Endothelial cell of umbilical vein (primary cell): ENCODE measurements around the gene ENOPH1. TPM values are rescaled to one million over a fixed set of nuclear protein-coding genes. Genes with fewer than 3 reads are reported as not detected.

Experiments used
- BruUV-seq: library from RNA; stranded (reverse); fragments of 400-500 nt; replicated peaks from 2 replicates; lab custom pipeline; 2021; lab: Mats Ljungman, UMichigan
- CTCF ChIA-PET: fragments of 300-600, 350-600 bp; sonication (Branson Sonifier 250); formaldehyde crosslinking; loops from one replicate; lab custom pipeline; 2021; ENCODE audit warnings: antibody characterized with exemption, inconsistent platforms; lab: Charles Lee
- POLR2A ChIA-PET: fragments of 300-600, 350-600 bp; sonication (Branson Sonifier 250); formaldehyde crosslinking; loops from one replicate; lab custom pipeline; 2021; ENCODE audit warnings: antibody characterized with exemption, inconsistent platforms; lab: Charles Lee
- DNase-seq: peaks from one replicate; pipeline ENCODE4 v3.0.0-alpha.2; 2011; ENCODE audit warnings: low read depth, low spot score
- FAIRE-seq: peaks from 2 replicates; lab custom pipeline; 2011; peaks lifted over from hg19 to GRCh38; lab: Jason Lieb, UNC
- H2AFZ ChIP-seq: 2 replicates; pipeline ENCODE4 v1.6.0; 2012; ENCODE audit warnings: low read depth, low read length, control low read depth, inconsistent platforms
- H3K27ac ChIP-seq: 2 replicates; pipeline ENCODE4 v1.5.1; 2011; ENCODE audit warnings: low read depth, mild to moderate bottlenecking, control low read depth, low read length, moderate library complexity; ENCODE audit not compliant: insufficient read depth
- H3K27me3 ChIP-seq, 2 experiments: 2 replicates each; pipeline versions ENCODE4 v1.6.0 to v1.6.1; 2011; ENCODE audit warnings: low read length in 2 of 2, mixed read lengths in 1 of 2; ENCODE audit not compliant: control insufficient read depth in 2 of 2, insufficient read depth in 2 of 2
- H3K36me3 ChIP-seq, 2 experiments: 2 replicates in 1 of 2; 3 replicates in 1 of 2; pipeline ENCODE4 v1.5.1; 2011; ENCODE audit warnings: low read length in 2 of 2, mild to moderate bottlenecking in 1 of 2, moderate library complexity in 1 of 2; ENCODE audit not compliant: control insufficient read depth in 2 of 2, insufficient read depth in 2 of 2; ENCODE audit errors: extremely low read depth in 1 of 2
- H3K4me1 ChIP-seq: 3 replicates; pipeline ENCODE4 v1.5.1; 2011; ENCODE audit warnings: mild to moderate bottlenecking, low read length; ENCODE audit not compliant: control insufficient read depth, insufficient read depth; ENCODE audit errors: extremely low read depth
- H3K4me2 ChIP-seq: 2 replicates; pipeline ENCODE4 v1.6.1; 2011; ENCODE audit warnings: low read length, control low read depth, mixed read lengths; ENCODE audit not compliant: insufficient read depth
- H3K4me3 ChIP-seq, 3 experiments: fragments of 200-600 bp in 1 of 3; sonication (generic), shearing (Covaris generic) in 1 of 3; replicated peaks in 1 of 3; 2 replicates each; pipeline ENCODE4 v1.5.1; 2011 to 2016; ENCODE audit warnings: control low read depth in 3 of 3, low read length in 3 of 3, mild to moderate bottlenecking in 2 of 3, inconsistent platforms in 1 of 3, low read depth in 1 of 3, moderate library complexity in 1 of 3; ENCODE audit not compliant: insufficient read depth in 1 of 3
- H3K79me2 ChIP-seq: 2 replicates; pipeline ENCODE4 v1.6.0; 2012; ENCODE audit warnings: low read length, inconsistent platforms; ENCODE audit not compliant: control insufficient read depth, insufficient read depth
- H3K9ac ChIP-seq: replicated peaks from 2 replicates; pipeline ENCODE3; 2011; ENCODE audit warnings: low read length, control low read depth; ENCODE audit not compliant: insufficient read depth; ENCODE audit errors: extremely low read depth
- H3K9me1 ChIP-seq: replicated peaks from 3 replicates; pipeline ENCODE4 v1.6.0; 2011; ENCODE audit warnings: mild to moderate bottlenecking, low read length; ENCODE audit not compliant: control insufficient read depth, insufficient read depth; ENCODE audit errors: extremely low read depth
- H3K9me3 ChIP-seq: replicated peaks from 2 replicates; pipeline ENCODE4 v1.5.1; 2012; ENCODE audit warnings: low read length, inconsistent platforms; ENCODE audit not compliant: control insufficient read depth, insufficient read depth
- H4K20me1 ChIP-seq: replicated peaks from 2 replicates; pipeline ENCODE3; 2011; ENCODE audit warnings: mild to moderate bottlenecking, low read length; ENCODE audit not compliant: control insufficient read depth, insufficient read depth; ENCODE audit errors: extremely low read depth
- EZH2 ChIP-seq: IDR thresholded peaks from 2 replicates; pipeline ENCODE4 v1.6.1; 2012; ENCODE audit warnings: borderline replicate concordance, low read depth, mild to moderate bottlenecking, moderate library complexity, low read length, inconsistent platforms; ENCODE audit not compliant: severe bottlenecking
- GATA2 ChIP-seq: IDR thresholded peaks from 2 replicates; pipeline ENCODE4 v1.7.0; 2011; ENCODE audit warnings: low read depth, mild to moderate bottlenecking, moderate library complexity, mixed read lengths, low read length; ENCODE audit not compliant: insufficient read length, insufficient read depth
- MYC ChIP-seq: IDR thresholded peaks from one replicate; pipeline ENCODE4 v1.6.1; 2011; ENCODE audit warnings: mild to moderate bottlenecking, low read depth, low read length
- POLR2AphosphoS5 ChIP-seq: IDR thresholded peaks from 2 replicates; pipeline ENCODE4 v1.6.1; 2012; ENCODE audit warnings: low read depth, mild to moderate bottlenecking, control low read depth, low read length, moderate library complexity; ENCODE audit not compliant: insufficient read depth
- dilution Hi-C: fragments of 300-500 bp; cut with MboI; formaldehyde crosslinking; loops from one replicate; pipeline ENCODE4 v1.15.0; 2019; ENCODE audit warnings: low sequenced_read_pairs; ENCODE audit not compliant: extremely low pct_ligation_motif_present
- intact Hi-C: fragments of 100-400 bp; cut with micrococcal nuclease; formaldehyde crosslinking; loops from one replicate; pipeline ENCODE4 v1.10.0; 2022
- polyA plus RNA-seq, 4 experiments: library from polyadenylated mRNA; depleted of rRNA in 3 of 4; stranded (reverse) in 3 of 4; unstranded in 1 of 4; fragments of >200 nt; gene quantifications; 2 replicates each; pipeline versions ENCODE4 v1.2.1 to v1.2.3, GENCODE V29; 2011 to 2012; ENCODE audit warnings: missing spikeins in 1 of 4
- total RNA-seq: library from RNA; stranded (reverse); gene quantifications from 2 replicates; pipeline ENCODE4 v1.2.3, GENCODE V29; 2021
- TF ChIP-seq, protein P1 (sequence below): IDR thresholded peaks from 2 replicates; pipeline ENCODE4 v1.6.1; 2011; ENCODE audit not compliant: insufficient read depth, insufficient read length
- TF ChIP-seq, protein P2 (sequence below), 2 donors: IDR thresholded peaks; 1 replicate in 1 of 2; 2 replicates in 1 of 2; pipeline ENCODE4 v1.5.1; 2011; ENCODE audit warnings: low read length in 2 of 2, mild to moderate bottlenecking in 2 of 2, moderate library complexity in 2 of 2, control low read depth in 1 of 2, inconsistent platforms in 1 of 2, low read depth in 1 of 2; ENCODE audit not compliant: insufficient read depth in 1 of 2; ENCODE audit errors: extremely low read depth in 1 of 2

The ENOPH1 gene
- total and polyA plus RNA-seq, 2 donors (not counting 3 experiments of a cell fraction or from before 2014, with no cell fraction given), result 11.1 to 35.0 TPM

DNA sequence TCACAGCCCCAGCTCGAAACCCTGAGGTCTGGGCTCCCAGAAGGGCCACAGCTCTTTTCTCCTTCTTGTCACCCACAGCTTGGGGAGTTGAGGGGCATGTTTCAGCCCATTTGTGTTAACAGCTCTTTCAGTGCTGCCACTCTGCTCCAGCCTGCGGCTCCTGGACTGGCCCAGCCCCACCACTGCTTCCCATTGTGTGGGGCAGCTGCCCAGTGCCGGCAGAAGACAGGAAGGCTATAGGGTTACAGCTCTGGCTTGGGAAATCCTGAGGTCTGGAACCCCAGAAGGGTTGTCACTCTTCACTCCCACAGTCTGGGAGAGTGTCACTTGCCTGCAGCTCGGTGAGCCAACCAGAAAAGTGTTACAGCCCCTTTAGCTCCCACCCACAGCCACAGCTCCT is 49.6 kb upstream of the ENOPH1 start:
- H3K27me3 ChIP-seq, result no peaks in the 10 kb centered on the region
- H3K9ac ChIP-seq, result no peak overlapping the region
- no peak overlapping the region for H3K4me3 ChIP-seq
- no TSS peak for BruUV-seq
- H2AFZ ChIP-seq, result no peak overlapping the region
- H3K27ac ChIP-seq, result no peak overlapping the region
- DNase-seq (no peak), FAIRE-seq (no peak)
- POLR2A ChIA-PET, result interaction anchor here (0.6 kb wide), 2 partner anchors 599 to 836 kb away, joined by 3 read pairs; no protein-coding TSS in a partner anchor
- CTCF ChIA-PET, result interaction anchor here (0.6 to 1.6 kb wide), 4 partner anchors 11 to 358 kb away, joined by 3 to 5 read pairs (median 4); no protein-coding TSS in a partner anchor
- intact Hi-C loops, result no loop called here
- no peaks in the 10 kb centered on the region for H4K20me1 ChIP-seq
- TF ChIP-seq MYC, result no peak
- TF ChIP-seq, protein P1, sequence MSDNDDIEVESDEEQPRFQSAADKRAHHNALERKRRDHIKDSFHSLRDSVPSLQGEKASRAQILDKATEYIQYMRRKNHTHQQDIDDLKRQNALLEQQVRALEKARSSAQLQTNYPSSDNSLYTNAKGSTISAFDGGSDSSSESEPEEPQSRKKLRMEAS, result no peak
- TF ChIP-seq POLR2AphosphoS5, result no peak
- TF ChIP-seq GATA2, result no peak
- no peak overlapping the region for H3K4me2 ChIP-seq
- peaks cover 4% of the 10 kb centered on the region for H3K4me1 ChIP-seq
- H3K36me3 ChIP-seq, result no peaks in the 10 kb centered on the region
- H3K9me1 ChIP-seq, result no peaks in the 10 kb centered on the region
- H3K9me3 ChIP-seq, result no peaks in the 10 kb centered on the region
- peaks cover 10% of the 10 kb centered on the region for H3K79me2 ChIP-seq
- dilution Hi-C loops, result no loop called here

DNA sequence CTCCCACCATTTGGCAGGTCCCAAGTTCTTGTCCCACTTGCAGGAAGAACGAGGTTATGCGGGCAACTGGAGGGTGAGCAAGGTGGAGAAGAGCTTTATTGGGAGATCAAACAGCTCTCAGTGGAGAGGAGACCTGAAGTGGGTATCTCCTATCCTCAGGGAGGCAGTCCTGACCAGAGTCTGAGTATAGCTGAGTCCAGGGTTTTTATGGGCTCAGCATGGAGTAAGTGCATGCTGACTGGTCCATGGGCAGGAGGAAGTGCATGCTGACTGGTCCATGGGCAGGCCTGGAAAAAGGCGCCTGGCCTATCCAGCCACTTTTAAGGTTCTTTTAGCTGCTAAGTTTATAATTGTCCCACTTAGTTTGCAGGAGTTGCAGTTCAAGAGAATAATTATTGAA is 49.2 kb upstream of the ENOPH1 start:
- no peaks in the 10 kb centered on the region for H3K36me3 ChIP-seq
- ChIA-PET POLR2A (interaction anchor here (0.6 kb wide), 2 partner anchors 599 to 835 kb away, joined by 3 read pairs; no protein-coding TSS in a partner anchor), CTCF (interaction anchor here (0.6 to 1.6 kb wide), 4 partner anchors 11 to 358 kb away, joined by 3 to 5 read pairs (median 4); no protein-coding TSS in a partner anchor)
- H3K9ac ChIP-seq, result no peak overlapping the region
- peaks cover 6% of the 10 kb centered on the region for H3K79me2 ChIP-seq
- H3K9me1 ChIP-seq, result no peaks in the 10 kb centered on the region
- dilution Hi-C loops (no loop called here), intact Hi-C loops (no loop called here)
- no peak overlapping the region for H3K4me3 ChIP-seq
- H3K4me2 ChIP-seq, result no peak overlapping the region
- no peaks in the 10 kb centered on the region for H3K9me3 ChIP-seq
- TF ChIP-seq EZH2 (no peak), MYC (no peak), GATA2 (no peak), POLR2AphosphoS5 (no peak)
- TF ChIP-seq, protein P2, sequence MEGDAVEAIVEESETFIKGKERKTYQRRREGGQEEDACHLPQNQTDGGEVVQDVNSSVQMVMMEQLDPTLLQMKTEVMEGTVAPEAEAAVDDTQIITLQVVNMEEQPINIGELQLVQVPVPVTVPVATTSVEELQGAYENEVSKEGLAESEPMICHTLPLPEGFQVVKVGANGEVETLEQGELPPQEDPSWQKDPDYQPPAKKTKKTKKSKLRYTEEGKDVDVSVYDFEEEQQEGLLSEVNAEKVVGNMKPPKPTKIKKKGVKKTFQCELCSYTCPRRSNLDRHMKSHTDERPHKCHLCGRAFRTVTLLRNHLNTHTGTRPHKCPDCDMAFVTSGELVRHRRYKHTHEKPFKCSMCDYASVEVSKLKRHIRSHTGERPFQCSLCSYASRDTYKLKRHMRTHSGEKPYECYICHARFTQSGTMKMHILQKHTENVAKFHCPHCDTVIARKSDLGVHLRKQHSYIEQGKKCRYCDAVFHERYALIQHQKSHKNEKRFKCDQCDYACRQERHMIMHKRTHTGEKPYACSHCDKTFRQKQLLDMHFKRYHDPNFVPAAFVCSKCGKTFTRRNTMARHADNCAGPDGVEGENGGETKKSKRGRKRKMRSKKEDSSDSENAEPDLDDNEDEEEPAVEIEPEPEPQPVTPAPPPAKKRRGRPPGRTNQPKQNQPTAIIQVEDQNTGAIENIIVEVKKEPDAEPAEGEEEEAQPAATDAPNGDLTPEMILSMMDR (IDR thresholded peaks at IDR 0.05; ENCODE audit: extremely low read depth in 1 of 2, insufficient read depth in 1 of 2, low read depth in 1 of 2, low read length in 2 of 2), result no peak
- H3K27ac ChIP-seq, result no peak overlapping the region
- no peak overlapping the region for H2AFZ ChIP-seq
- FAIRE-seq, result no peak
- no peaks in the 10 kb centered on the region for H3K27me3 ChIP-seq
- H4K20me1 ChIP-seq, result no peaks in the 10 kb centered on the region
- peaks cover under 1% of the 10 kb centered on the region for H3K4me1 ChIP-seq
- DNase-seq, result no peak
- no TSS peak for BruUV-seq
